ENCODE data around the gene ZBTB20. TPM values are rescaled to one million over a fixed set of nuclear protein-coding genes. Genes with fewer than 3 reads are reported as not detected.

Gene ZBTB20
- total and polyA plus RNA-seq, 10 of the 15 experiments (the other 5 are each of a cell fraction or from before 2014, with no cell fraction given) = 0.20 to 5.5 (median 2.2) TPM

- no peak for TF ChIP-seq MEF2A (IDR thresholded peaks at IDR 0.05; ENCODE audit: insufficient read depth, low read depth, low read length)
- TF ChIP-seq TCF3 (IDR thresholded peaks at IDR 0.05; ENCODE audit: borderline replicate concordance, insufficient read depth, low read depth, low read length) = no peak
- peak; percentile 43 for TF ChIP-seq CREB1 (IDR thresholded peaks at IDR 0.05; ENCODE audit: low read depth)
- TF ChIP-seq DPF2 (IDR thresholded peaks at IDR 0.05) = peak; percentile 19; the same call in 1 of the 2 replicates
- peak; percentile 81 for TF ChIP-seq YY1 (IDR thresholded peaks at IDR 0.05; ENCODE audit: low read depth, low read length)
- TF ChIP-seq CBX5 (IDR thresholded peaks at IDR 0.05; ENCODE audit: low read depth) = 0 out of 2 replicates have a peak, but pooled peaks have one; percentile 87
- peak; percentile 64 for TF ChIP-seq RUNX3 (IDR thresholded peaks at IDR 0.05; ENCODE audit: low read length)
- TF ChIP-seq JUND (IDR thresholded peaks at IDR 0.05; ENCODE audit: low read depth, low read length) = no peak
These were observed 838.3 kb downstream of the ZBTB20 start (continued) for GRCh38 chr3:114308830-114309229.

DNA sequence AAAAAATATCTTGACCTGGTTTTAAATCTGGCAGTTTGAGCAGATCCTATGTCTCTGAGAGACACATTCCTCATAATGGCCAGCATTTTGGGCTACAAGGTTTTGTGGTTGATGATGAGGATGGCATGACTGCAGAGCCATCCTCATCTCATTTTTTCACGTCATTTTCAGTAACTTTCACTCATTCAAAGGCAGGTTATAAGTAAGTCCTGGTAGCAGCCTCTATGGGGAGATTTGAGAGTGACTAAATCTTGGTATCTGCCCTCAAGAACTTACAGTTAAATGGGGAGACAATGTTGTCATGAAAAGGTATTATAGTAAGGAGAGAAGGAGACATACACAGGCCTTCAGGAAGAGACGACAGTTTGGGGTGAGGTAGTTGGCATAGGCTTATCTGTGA lies 838.7 kb downstream of the ZBTB20 start:
- no peak for DNase-seq (ENCODE audit: low read depth, low spot score)
- ChIA-PET RAD21 (ENCODE audit: unreplicated experiment) (interaction anchor here (1.4 to 3.1 kb wide), 6 partner anchors 13 to 94 kb away, joined by 6 to 35 read pairs (median 12); no protein-coding TSS in a partner anchor), SMC1A (ENCODE audit: uncharacterized antibody, unreplicated experiment) (interaction anchor here (0.8 to 5.2 kb wide), 10 partner anchors 9 to 30 kb away, joined by 3 to 73 read pairs (median 9); partner anchors contain the start of gene TIGIT), CTCF (interaction anchor here (1.2 to 7.4 kb wide), 5 partner anchors 15 to 153 kb away, joined by 3 to 78 read pairs (median 8); partner anchors contain the start of gene TIGIT), POLR2A (interaction anchor here (0.6 to 3.1 kb wide), 7 partner anchors 8 to 20 kb away, joined by 3 to 26 read pairs (median 4); no protein-coding TSS in a partner anchor)
- Histone ChIP-seq H3K9me3 (replicated peaks; ENCODE audit: control insufficient read depth, insufficient read depth, low read length) (no peaks in the 10 kb centered on the region), H3K79me2 (ENCODE audit: control insufficient read depth, insufficient read depth, low read length) (no peaks in the 10 kb centered on the region), H3K27me3 (replicated peaks in 1 of 2; ENCODE audit: control insufficient read depth in 2 of 2, insufficient read depth in 2 of 2, low read length in 1 of 2) (no peaks in the 10 kb centered on the region), H2AFZ (ENCODE audit: control insufficient read depth, low read depth, low read length) (peak overlapping the region; percentile 74), H3K4me2 (ENCODE audit: control insufficient read depth, insufficient read depth) (peak overlapping the region; percentile 14; the same call in 1 of the 2 replicates), H3K4me1 (ENCODE audit: control insufficient read depth, insufficient read depth, low read length) (peaks cover 32% of the 10 kb centered on the region), H3K4me3 (no peak overlapping the region), H3K27ac (ENCODE audit: control insufficient read depth, insufficient read depth) (peak overlapping the region; percentile 57), H3K9ac (ENCODE audit: control insufficient read depth, insufficient read depth, low read length) (peak overlapping the region; percentile 41; the same call in 1 of the 2 replicates), H4K20me1 (ENCODE audit: control insufficient read depth, insufficient read depth) (no peaks in the 10 kb centered on the region), H3K36me3 (ENCODE audit: control insufficient read depth in 2 of 2, insufficient read depth in 2 of 2, low read length in 1 of 2) (no peaks in the 10 kb centered on the region)
- in situ Hi-C loops (cut with MboI) (no loop called here), intact Hi-C loops (cut with micrococcal nuclease; ENCODE audit: unreplicated experiment) (no loop called here)
- no TSS peak for BruUV-seq (replicated peaks)
- TF ChIP-seq DPF2 (IDR thresholded peaks at IDR 0.05) (no peak), EED (IDR thresholded peaks at IDR 0.05; ENCODE audit: low read depth) (no peak), IRF3 (IDR thresholded peaks at IDR 0.05) (no peak), STAT1 (conservative IDR thresholded peaks at IDR 0.05) (no peak), SP1 (IDR thresholded peaks at IDR 0.05; ENCODE audit: low read depth, low read length) (no peak)
- TF ChIP-seq, protein P1, sequence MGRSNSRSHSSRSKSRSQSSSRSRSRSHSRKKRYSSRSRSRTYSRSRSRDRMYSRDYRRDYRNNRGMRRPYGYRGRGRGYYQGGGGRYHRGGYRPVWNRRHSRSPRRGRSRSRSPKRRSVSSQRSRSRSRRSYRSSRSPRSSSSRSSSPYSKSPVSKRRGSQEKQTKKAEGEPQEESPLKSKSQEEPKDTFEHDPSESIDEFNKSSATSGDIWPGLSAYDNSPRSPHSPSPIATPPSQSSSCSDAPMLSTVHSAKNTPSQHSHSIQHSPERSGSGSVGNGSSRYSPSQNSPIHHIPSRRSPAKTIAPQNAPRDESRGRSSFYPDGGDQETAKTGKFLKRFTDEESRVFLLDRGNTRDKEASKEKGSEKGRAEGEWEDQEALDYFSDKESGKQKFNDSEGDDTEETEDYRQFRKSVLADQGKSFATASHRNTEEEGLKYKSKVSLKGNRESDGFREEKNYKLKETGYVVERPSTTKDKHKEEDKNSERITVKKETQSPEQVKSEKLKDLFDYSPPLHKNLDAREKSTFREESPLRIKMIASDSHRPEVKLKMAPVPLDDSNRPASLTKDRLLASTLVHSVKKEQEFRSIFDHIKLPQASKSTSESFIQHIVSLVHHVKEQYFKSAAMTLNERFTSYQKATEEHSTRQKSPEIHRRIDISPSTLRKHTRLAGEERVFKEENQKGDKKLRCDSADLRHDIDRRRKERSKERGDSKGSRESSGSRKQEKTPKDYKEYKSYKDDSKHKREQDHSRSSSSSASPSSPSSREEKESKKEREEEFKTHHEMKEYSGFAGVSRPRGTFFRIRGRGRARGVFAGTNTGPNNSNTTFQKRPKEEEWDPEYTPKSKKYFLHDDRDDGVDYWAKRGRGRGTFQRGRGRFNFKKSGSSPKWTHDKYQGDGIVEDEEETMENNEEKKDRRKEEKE (IDR thresholded peaks at IDR 0.05) = no peak
- no peak for FAIRE-seq
- peak; percentile 50 for ATAC-seq
- WGBS (ENCODE audit: insufficient coverage, insufficient replicate concordance, low lambda C conversion rate, missing lambda C conversion rate) = 4% methylated on average over 2 of the region's 2 CpGs
